ENCODE results near the gene RPP30.
"Not testable (repeated sequence)": the region's sequence is repeated elsewhere in the genome, so short reads cannot be mapped to it uniquely, and the experiment has no call there.

The RPP30 gene

DNA sequence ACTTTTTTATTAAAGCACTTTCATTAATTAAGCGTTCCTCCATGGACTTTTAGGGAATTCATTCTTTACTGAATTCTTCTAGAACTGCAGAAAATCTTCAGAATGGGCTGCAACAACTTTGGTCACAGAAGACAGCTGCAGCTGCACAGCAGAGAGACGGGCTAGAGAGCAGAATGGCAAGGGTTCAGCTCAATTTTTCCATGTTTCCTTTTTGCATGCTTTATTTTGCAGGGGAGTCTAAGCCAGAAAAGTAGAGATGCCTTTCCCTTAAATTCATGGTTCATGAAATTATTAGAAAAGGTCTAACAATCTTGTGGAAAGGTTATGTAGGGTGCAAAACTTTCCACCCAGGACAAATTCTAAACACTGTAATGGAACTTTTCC lies 64.5 kb downstream of the RPP30 start:
- peaks cover 38% of the 10 kb centered on the region for H3K4me1 Mint-ChIP-seq
- no peaks in the 10 kb centered on the region for H3K9me3 Mint-ChIP-seq
- no peak for DNase-seq
- TF ChIP-seq, protein P1, sequence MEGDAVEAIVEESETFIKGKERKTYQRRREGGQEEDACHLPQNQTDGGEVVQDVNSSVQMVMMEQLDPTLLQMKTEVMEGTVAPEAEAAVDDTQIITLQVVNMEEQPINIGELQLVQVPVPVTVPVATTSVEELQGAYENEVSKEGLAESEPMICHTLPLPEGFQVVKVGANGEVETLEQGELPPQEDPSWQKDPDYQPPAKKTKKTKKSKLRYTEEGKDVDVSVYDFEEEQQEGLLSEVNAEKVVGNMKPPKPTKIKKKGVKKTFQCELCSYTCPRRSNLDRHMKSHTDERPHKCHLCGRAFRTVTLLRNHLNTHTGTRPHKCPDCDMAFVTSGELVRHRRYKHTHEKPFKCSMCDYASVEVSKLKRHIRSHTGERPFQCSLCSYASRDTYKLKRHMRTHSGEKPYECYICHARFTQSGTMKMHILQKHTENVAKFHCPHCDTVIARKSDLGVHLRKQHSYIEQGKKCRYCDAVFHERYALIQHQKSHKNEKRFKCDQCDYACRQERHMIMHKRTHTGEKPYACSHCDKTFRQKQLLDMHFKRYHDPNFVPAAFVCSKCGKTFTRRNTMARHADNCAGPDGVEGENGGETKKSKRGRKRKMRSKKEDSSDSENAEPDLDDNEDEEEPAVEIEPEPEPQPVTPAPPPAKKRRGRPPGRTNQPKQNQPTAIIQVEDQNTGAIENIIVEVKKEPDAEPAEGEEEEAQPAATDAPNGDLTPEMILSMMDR (IDR thresholded peaks at IDR 0.05) = no peak
- no peaks in the 10 kb centered on the region for H3K36me3 Mint-ChIP-seq (ENCODE audit: low read depth)
- no peak overlapping the region for H3K4me3 Mint-ChIP-seq
- peaks cover 8% of the 10 kb centered on the region for H3K27me3 Mint-ChIP-seq (ENCODE audit: low read depth, poor library complexity)
- no peak overlapping the region for H3K27ac Mint-ChIP-seq

DNA sequence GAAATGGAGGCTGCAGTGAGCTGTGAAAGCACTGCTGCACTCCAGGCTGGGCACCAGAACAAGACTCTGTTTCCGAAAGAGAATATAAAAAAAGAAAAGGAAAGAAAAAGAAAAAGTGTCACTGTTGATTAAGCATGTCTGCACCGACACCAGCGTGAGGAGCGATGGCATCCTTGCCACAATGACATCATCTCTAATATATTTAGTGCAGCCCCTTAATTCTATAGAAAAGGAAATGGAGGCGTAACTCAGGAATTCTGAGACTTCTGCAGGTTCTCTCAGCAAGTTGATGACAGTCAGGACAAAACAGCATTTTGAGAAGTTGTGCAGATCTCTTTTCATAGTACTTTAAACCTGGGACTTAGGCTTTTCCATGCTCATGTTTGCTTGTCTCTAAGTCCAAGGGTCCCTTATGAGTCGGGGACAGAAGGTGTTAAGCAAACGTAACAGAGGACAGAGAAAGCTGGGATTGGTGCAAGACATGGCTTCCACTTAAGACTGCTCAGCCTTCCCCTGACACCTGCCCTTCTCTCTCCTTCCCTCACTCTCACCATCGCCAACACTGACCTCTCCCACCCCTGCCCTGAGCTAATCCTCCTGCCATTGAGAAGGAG lies 66.0 kb downstream of the RPP30 start:
- Mint-ChIP-seq H3K27ac (no peak overlapping the region), H3K9me3 (peaks cover under 1% of the 10 kb centered on the region)

DNA sequence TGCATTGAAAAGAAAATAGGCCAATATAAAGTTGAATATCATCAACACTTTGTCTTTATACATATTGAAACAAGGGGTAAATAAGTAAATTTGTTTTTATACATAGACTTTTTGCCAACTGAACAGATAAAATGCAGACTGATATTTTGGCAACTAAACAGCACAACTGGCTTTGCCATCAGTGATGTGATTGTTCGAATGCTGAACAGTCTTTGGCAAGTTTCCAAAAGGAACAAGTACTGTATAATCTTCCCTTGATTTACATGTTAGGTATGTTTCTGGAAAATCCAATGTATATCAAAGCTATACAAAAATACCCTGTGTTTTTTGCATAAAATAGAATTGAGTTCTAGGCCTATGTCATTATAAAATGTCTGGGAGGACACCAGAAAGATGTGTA lies 67.3 kb downstream of the RPP30 start:
- H3K36me3 Mint-ChIP-seq (ENCODE audit: low read depth) = no peaks in the 10 kb centered on the region
- DNase-seq = no peak
- TF ChIP-seq, protein P1 (IDR thresholded peaks at IDR 0.05) = no peak
- peaks cover 6% of the 10 kb centered on the region for H3K27me3 Mint-ChIP-seq (ENCODE audit: low read depth, poor library complexity)
- H3K4me3 Mint-ChIP-seq = no peak overlapping the region
- H3K4me1 Mint-ChIP-seq = peaks cover 26% of the 10 kb centered on the region
- peaks cover 6% of the 10 kb centered on the region for H3K9me3 Mint-ChIP-seq
- no peak overlapping the region for H3K27ac Mint-ChIP-seq

More for the DNA sequence above, 66.0 kb downstream of the RPP30 start:
- no peak for DNase-seq
- Mint-ChIP-seq H3K4me3 (no peak overlapping the region), H3K36me3 (ENCODE audit: low read depth) (no peaks in the 10 kb centered on the region), H3K4me1 (peaks cover 34% of the 10 kb centered on the region), H3K27me3 (ENCODE audit: low read depth, poor library complexity) (peaks cover 6% of the 10 kb centered on the region)
- TF ChIP-seq, protein P1 (IDR thresholded peaks at IDR 0.05) = no peak

DNA sequence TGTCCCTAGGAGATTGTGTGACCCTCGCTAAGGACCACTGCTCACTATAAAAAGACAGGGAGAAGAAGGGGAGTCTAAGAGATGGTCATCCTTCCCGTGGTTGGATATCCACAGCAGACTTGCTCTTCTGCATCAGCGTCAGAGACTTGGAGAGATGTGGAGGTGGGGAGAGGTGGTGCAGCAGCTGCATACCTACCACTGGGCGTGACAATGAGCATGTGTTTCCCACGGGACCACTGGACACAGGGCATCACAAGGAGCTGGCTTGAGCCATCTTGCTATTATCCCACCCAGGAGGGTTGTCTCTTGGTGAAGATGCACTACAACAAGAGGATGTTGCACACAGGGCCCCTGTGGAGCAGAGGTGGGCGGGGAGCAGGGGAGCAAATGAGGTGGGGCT lies 67.9 kb downstream of the RPP30 start:
- H3K27ac Mint-ChIP-seq = no peak overlapping the region
- no peaks in the 10 kb centered on the region for H3K36me3 Mint-ChIP-seq (ENCODE audit: low read depth)
- DNase-seq = no peak
- H3K9me3 Mint-ChIP-seq = peaks cover 6% of the 10 kb centered on the region
- peaks cover 21% of the 10 kb centered on the region for H3K4me1 Mint-ChIP-seq
- TF ChIP-seq, protein P1 (IDR thresholded peaks at IDR 0.05) = no peak
- no peak overlapping the region for H3K4me3 Mint-ChIP-seq
- H3K27me3 Mint-ChIP-seq (ENCODE audit: low read depth, poor library complexity) = peaks cover 6% of the 10 kb centered on the region

DNA sequence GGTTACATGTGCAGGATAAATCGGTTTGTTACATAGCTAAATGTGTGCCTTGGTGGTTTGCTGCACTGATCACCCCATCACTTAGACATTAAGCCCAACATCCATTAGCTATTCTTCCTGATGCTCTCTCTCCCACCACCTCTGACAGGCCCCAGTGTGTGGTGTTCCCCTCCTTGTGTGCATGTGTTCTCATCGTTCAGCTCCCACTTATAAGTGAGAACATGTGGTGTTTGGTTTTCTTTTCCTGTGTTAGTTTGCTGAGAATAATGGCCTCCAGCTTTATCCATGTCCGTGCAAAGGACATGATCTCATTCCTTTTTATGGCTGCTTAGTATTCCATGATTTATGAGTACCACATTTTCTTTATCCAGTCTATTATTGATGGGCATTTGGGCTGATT lies 71.2 kb downstream of the RPP30 start:
- H3K4me3 Mint-ChIP-seq; H3K4me1 Mint-ChIP-seq; H3K9me3 Mint-ChIP-seq; H3K27me3 Mint-ChIP-seq (ENCODE audit: low read depth, poor library complexity); DNase-seq; H3K27ac Mint-ChIP-seq; H3K36me3 Mint-ChIP-seq (ENCODE audit: low read depth): not testable (repeated sequence)

DNA sequence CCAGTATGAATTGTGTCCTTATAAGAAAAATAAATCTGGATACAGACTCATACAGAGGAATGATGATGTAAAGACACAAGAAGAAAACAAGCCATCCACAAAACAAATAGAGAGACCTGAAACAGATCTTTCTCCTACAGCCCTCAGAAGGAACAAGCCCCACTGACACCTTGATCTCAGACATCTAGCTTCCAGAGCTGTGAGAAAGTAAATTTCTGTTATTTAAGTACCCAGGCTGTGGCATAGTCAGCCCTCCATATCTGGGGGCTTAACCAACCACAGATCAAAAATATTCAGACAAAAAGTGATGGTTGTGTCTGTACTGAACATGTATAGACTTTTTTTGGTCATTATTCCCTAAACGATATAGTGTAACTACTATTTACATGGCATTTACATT lies 73.0 kb downstream of the RPP30 start:
- peaks cover 5% of the 10 kb centered on the region for H3K27me3 Mint-ChIP-seq (ENCODE audit: low read depth, poor library complexity)
- TF ChIP-seq, protein P1 (IDR thresholded peaks at IDR 0.05) = no peak
- H3K4me1 Mint-ChIP-seq = peaks cover 5% of the 10 kb centered on the region
- DNase-seq = no peak
- no peak overlapping the region for H3K4me3 Mint-ChIP-seq
- peaks cover 6% of the 10 kb centered on the region for H3K9me3 Mint-ChIP-seq
- no peak overlapping the region for H3K27ac Mint-ChIP-seq
- no peaks in the 10 kb centered on the region for H3K36me3 Mint-ChIP-seq (ENCODE audit: low read depth)
